VCaP (cell line): ENCODE data around the gene TRIM15.

Experiments used
- H3K27ac ChIP-seq: fragments of 450-650 bp; 2 replicates; pipeline ENCODE4 v1.5.1; 2017
- CTCF ChIP-seq: fragments of 450-650 bp; conservative IDR thresholded peaks from 2 replicates; pipeline ENCODE4 v1.5.1; 2017; ENCODE audit warnings: mild to moderate bottlenecking, moderate library complexity

Gene TRIM15

GRCh38 chr6:30149858-30150550 lies 13.3 kb upstream of the TRIM15 start:
- H3K27ac ChIP-seq = no peak overlapping the region
- TF ChIP-seq CTCF = no peak

GRCh38 chr6:30150671-30151395 lies 12.5 kb upstream of the TRIM15 start:
- no peak overlapping the region for H3K27ac ChIP-seq
- TF ChIP-seq CTCF = no peak

DNA sequence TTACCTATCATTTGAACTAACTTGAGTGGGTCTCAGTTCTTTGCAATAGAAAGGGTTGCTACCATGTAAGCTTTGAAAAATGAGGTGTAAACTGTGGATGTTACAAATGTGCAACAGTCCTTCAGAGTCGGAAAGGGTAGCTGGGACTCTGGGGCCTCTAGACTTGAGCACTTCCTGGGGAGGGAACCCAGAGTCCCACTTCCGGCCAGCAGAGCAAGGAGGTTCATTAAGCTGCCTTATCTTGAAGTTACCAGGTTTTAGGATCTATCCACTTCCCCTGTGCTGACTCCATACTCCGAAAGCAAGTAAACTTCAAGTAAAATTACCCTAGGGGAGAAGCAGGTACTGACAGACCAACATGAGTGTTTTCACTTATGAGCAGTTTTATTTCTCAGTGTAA lies 11.8 kb upstream of the TRIM15 start:
- no peak for TF ChIP-seq CTCF
- no peak overlapping the region for H3K27ac ChIP-seq

- no peak overlapping the region for H3K27ac ChIP-seq
- no peak for TF ChIP-seq CTCF
Observed at GRCh38 chr6:30152016-30152673, 11.2 kb upstream of the TRIM15 start.

DNA sequence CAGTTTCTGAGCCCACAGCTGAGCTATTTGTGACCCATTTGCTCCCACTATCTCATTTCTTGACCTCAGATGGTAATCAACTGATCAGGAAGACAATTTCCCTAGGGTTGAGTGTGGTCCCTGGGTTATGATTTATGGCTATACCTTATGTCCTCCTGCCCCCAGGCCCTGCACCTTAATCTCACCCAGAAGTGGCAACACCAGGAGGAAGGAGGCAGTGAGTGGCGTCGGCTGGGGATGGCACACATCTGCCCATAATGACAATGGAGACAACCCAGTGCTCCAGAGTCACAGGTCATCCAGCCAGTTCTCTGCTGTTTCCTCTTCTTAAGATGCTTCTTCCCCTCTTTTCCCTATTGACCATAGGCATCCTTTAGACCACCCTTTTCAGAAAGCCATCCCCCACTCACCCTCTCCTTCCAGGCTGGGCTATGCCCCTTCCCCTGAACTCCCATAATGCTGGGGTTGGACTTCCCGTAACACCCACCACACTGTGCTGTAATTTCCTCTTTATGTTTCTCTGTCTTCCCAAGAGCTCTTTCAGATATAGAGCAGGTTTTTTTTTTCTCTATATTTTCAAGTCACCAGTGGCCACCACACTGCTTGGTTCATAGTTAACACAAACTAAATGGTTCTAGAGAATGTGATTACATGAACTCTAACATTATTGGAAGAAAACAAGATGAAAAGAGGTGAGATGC lies 10.3 kb upstream of the TRIM15 start:
- no peak overlapping the region for H3K27ac ChIP-seq
- no peak for TF ChIP-seq CTCF

DNA sequence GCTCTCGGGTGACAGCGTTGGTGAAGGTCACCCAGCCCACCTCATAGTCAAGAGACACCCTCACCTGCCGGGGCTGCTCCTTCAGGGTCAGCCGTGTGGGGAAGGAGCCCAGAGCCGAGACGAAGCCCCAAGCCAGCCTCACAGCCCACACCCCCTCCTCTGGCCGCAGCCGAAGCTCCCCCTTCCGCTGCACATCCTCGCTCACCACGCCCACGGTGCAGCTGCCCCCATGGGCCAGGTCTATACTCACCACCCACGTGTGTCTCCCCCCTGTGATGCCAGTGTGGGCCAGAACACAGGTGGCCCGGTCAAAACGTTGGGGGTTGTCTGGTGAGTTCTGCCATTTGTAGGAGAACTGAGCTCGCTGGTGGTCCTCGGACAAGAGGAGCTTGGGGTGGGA lies 9.3 kb upstream of the TRIM15 start:
- H3K27ac ChIP-seq = no peak overlapping the region
- no peak for TF ChIP-seq CTCF
